ENCODE measurements around the gene SUMO2.
A peak's percentile ranks its signal among the peaks of the same experiment; 100 is the strongest.
"Not testable (repeated sequence)": the region's sequence is repeated elsewhere in the genome, so short reads cannot be mapped to it uniquely, and the experiment has no call there.

Gene SUMO2

GRCh38 chr17:75129576-75129975 is 53.2 kb downstream of the SUMO2 start:
- TF ChIP-seq CTCF (IDR thresholded peaks at IDR 0.05; ENCODE audit: low read depth, low read length, missing control alignments): no peak
- H3K4me3 ChIP-seq (replicated peaks; ENCODE audit: low read depth, low read length): peak overlapping the region; percentile 89
- DNase-seq (ENCODE audit: extremely low read depth, low read depth): no peak

- no peak overlapping the region for H3K4me3 ChIP-seq (replicated peaks; ENCODE audit: low read depth, low read length)
- DNase-seq (ENCODE audit: extremely low read depth, low read depth): no peak
- no peak for TF ChIP-seq CTCF (IDR thresholded peaks at IDR 0.05; ENCODE audit: low read depth, low read length, missing control alignments)
These were observed 53.9 kb downstream of the SUMO2 start for GRCh38 chr17:75128694-75129505.

- not testable (repeated sequence) for DNase-seq (ENCODE audit: extremely low read depth, low read depth); H3K4me3 ChIP-seq (replicated peaks; ENCODE audit: low read depth, low read length)
These were observed 54.8 kb downstream of the SUMO2 start for GRCh38 chr17:75127936-75128335.

- no peak for DNase-seq (ENCODE audit: extremely low read depth, low read depth)
- H3K4me3 ChIP-seq (replicated peaks; ENCODE audit: low read depth, low read length): no peak overlapping the region
- TF ChIP-seq CTCF (IDR thresholded peaks at IDR 0.05; ENCODE audit: low read depth, low read length, missing control alignments): no peak
These were observed 55.8 kb downstream of the SUMO2 start for GRCh38 chr17:75126954-75127353.

GRCh38 chr17:75125984-75126383 is 56.8 kb downstream of the SUMO2 start:
- no peak for DNase-seq (ENCODE audit: extremely low read depth, low read depth)
- no peak for TF ChIP-seq CTCF (IDR thresholded peaks at IDR 0.05; ENCODE audit: low read depth, low read length, missing control alignments)
- no peak overlapping the region for H3K4me3 ChIP-seq (replicated peaks; ENCODE audit: low read depth, low read length)

- no peak for DNase-seq (ENCODE audit: extremely low read depth, low read depth)
- no peak overlapping the region for H3K4me3 ChIP-seq (replicated peaks; ENCODE audit: low read depth, low read length)
- no peak for TF ChIP-seq CTCF (IDR thresholded peaks at IDR 0.05; ENCODE audit: low read depth, low read length, missing control alignments)
These were observed 58.0 kb downstream of the SUMO2 start for GRCh38 chr17:75124819-75125162.

- TF ChIP-seq CTCF (IDR thresholded peaks at IDR 0.05; ENCODE audit: low read depth, low read length, missing control alignments): no peak
- no peak overlapping the region for H3K4me3 ChIP-seq (replicated peaks; ENCODE audit: low read depth, low read length)
- peak; percentile 42 for DNase-seq (ENCODE audit: extremely low read depth, low read depth)
These were observed 58.5 kb downstream of the SUMO2 start for GRCh38 chr17:75124041-75124818.

Data from HFF-Myc (cell line).